H9 (cell line): ENCODE results near the gene APCDD1L. TPM values are rescaled to one million over a fixed set of nuclear protein-coding genes. Genes with fewer than 3 reads are reported as not detected.

Experiments
- DNase-seq: peaks from one replicate; pipeline ENCODE4 v3.0.0-alpha.2; 2017
- H2AFZ ChIP-seq: one replicate; pipeline ENCODE4 v1.6.1; 2013; ENCODE audit warnings: mild to moderate bottlenecking, low read length, control low read depth, moderate library complexity
- H2AK5ac ChIP-seq: 2 replicates; pipeline ENCODE4 v1.6.1; 2013; ENCODE audit warnings: low read length, control low read depth, mixed read lengths; ENCODE audit not compliant: insufficient read length
- H2BK120ac ChIP-seq: one replicate; pipeline ENCODE4 v1.6.1; 2013; ENCODE audit warnings: low read depth, mild to moderate bottlenecking, low read length, control low read depth, inconsistent platforms; ENCODE audit not compliant: poor library complexity, severe bottlenecking
- H2BK12ac ChIP-seq: 2 replicates; pipeline ENCODE4 v1.6.1; 2013; ENCODE audit warnings: low read length, control low read depth, mixed read lengths, low read depth; ENCODE audit not compliant: insufficient read length
- H2BK15ac ChIP-seq: 2 replicates; pipeline ENCODE4 v1.6.1; 2013; ENCODE audit warnings: low read depth, low read length, control low read depth
- H2BK20ac ChIP-seq: one replicate; pipeline ENCODE4 v1.6.1; 2013; ENCODE audit warnings: low read depth, mild to moderate bottlenecking, low read length, control low read depth, inconsistent platforms; ENCODE audit not compliant: poor library complexity, severe bottlenecking
- H2BK5ac ChIP-seq: 2 replicates; pipeline ENCODE4 v1.6.1; 2013; ENCODE audit warnings: low read length, control low read depth, mixed read lengths; ENCODE audit not compliant: insufficient read length
- H3K14ac ChIP-seq: 2 replicates; pipeline ENCODE4 v1.6.1; 2013; ENCODE audit warnings: low read length, control low read depth; ENCODE audit not compliant: insufficient read depth
- H3K18ac ChIP-seq: 2 replicates; pipeline ENCODE4 v1.6.1; 2013; ENCODE audit warnings: low read depth, mild to moderate bottlenecking, mixed read lengths, low read length, control low read depth; ENCODE audit not compliant: insufficient read length
- H3K23ac ChIP-seq: 2 replicates; pipeline ENCODE4 v1.6.1; 2013; ENCODE audit warnings: low read length, control low read depth, mixed read lengths, low read depth; ENCODE audit not compliant: insufficient read length
- H3K23me2 ChIP-seq: 2 replicates; pipeline ENCODE4 v1.6.1; 2013; ENCODE audit warnings: low read depth, mild to moderate bottlenecking, mixed read lengths, low read length, control low read depth; ENCODE audit not compliant: insufficient read length, poor library complexity, severe bottlenecking
- H3K27ac ChIP-seq: 2 replicates; pipeline ENCODE4 v1.5.1; 2013; ENCODE audit warnings: low read length, control low read depth, mixed read lengths, low read depth; ENCODE audit not compliant: insufficient read length
- H3K27me3 ChIP-seq: 2 replicates; pipeline ENCODE4 v1.6.1; 2013; ENCODE audit warnings: low read length, control low read depth, inconsistent platforms; ENCODE audit not compliant: insufficient read depth
- H3K4ac ChIP-seq: 2 replicates; pipeline ENCODE4 v1.6.1; 2013; ENCODE audit warnings: low read depth, mild to moderate bottlenecking, control low read depth, inconsistent platforms, low read length, moderate library complexity
- H3K4me1 ChIP-seq: 2 replicates; pipeline ENCODE4 v1.6.1; 2013; ENCODE audit warnings: low read length, control low read depth, inconsistent platforms; ENCODE audit not compliant: insufficient read depth
- H3K4me2 ChIP-seq: 2 replicates; pipeline ENCODE4 v1.6.1; 2013; ENCODE audit warnings: low read length, control low read depth, mixed read lengths; ENCODE audit not compliant: insufficient read length, insufficient read depth
- H3K56ac ChIP-seq: 2 replicates; pipeline ENCODE4 v1.6.1; 2013; ENCODE audit warnings: low read depth, mild to moderate bottlenecking, mixed read lengths, low read length, control low read depth; ENCODE audit not compliant: insufficient read length
- H3K79me1 ChIP-seq: 2 replicates; pipeline ENCODE4 v1.6.1; 2013; ENCODE audit warnings: low read depth, mild to moderate bottlenecking, moderate library complexity, low read length, control low read depth, inconsistent platforms; ENCODE audit not compliant: insufficient read depth, poor library complexity, severe bottlenecking
- H3K79me2 ChIP-seq: 2 replicates; pipeline ENCODE4 v1.6.1; 2013; ENCODE audit warnings: low read length, control low read depth, inconsistent platforms; ENCODE audit not compliant: insufficient read depth
- H3K9ac ChIP-seq: 2 replicates; pipeline ENCODE4 v1.6.1; 2013; ENCODE audit warnings: low read length, control low read depth, mixed read lengths; ENCODE audit not compliant: insufficient read length; ENCODE audit errors: extremely low read depth
- H3K9me3 ChIP-seq: one replicate; pipeline ENCODE4 v1.6.1; 2013; ENCODE audit warnings: low read depth, low read length, inconsistent platforms; ENCODE audit not compliant: control insufficient read depth
- H3T11ph ChIP-seq: one replicate; pipeline ENCODE4 v1.6.1; 2013; ENCODE audit warnings: mild to moderate bottlenecking, low read length, control low read depth, inconsistent platforms
- H4K20me1 ChIP-seq: one replicate; pipeline ENCODE4 v1.6.1; 2013; ENCODE audit not compliant: control insufficient read depth, insufficient read length, insufficient read depth
- H4K5ac ChIP-seq: 2 replicates; pipeline ENCODE4 v1.6.1; 2013; ENCODE audit warnings: low read depth, mild to moderate bottlenecking, mixed read lengths, low read length, control low read depth; ENCODE audit not compliant: insufficient read length
- H4K8ac ChIP-seq: replicated peaks from 2 replicates; pipeline ENCODE4 v1.6.1; 2013; ENCODE audit warnings: low read length, control low read depth, mixed read lengths, low read depth; ENCODE audit not compliant: insufficient read length
- H4K91ac ChIP-seq: 2 replicates; pipeline ENCODE4 v1.6.1; 2013; ENCODE audit warnings: low read depth, mild to moderate bottlenecking, moderate library complexity, mixed read lengths, low read length, control low read depth; ENCODE audit not compliant: insufficient read length
- H3K27ac Mint-ChIP-seq, 3 experiments: 2 replicates in 2 of 3; 3 replicates in 1 of 3; pipeline ENCODE4 v1.8.0; 2020 to 2021; ENCODE audit warnings: mixed read lengths in 3 of 3, mild to moderate bottlenecking in 1 of 3, moderate library complexity in 1 of 3
- H3K27me3 Mint-ChIP-seq: 2 replicates; pipeline ENCODE4 v1.8.0; 2021; ENCODE audit warnings: low read depth, mild to moderate bottlenecking, moderate library complexity, mixed read lengths
- H3K36me3 Mint-ChIP-seq, 3 experiments: 2 replicates in 2 of 3; 3 replicates in 1 of 3; pipeline ENCODE4 v1.8.0; 2020 to 2021; ENCODE audit warnings: low read depth in 3 of 3, mixed read lengths in 3 of 3; ENCODE audit not compliant: insufficient read depth in 1 of 3
- H3K4me1 Mint-ChIP-seq, 2 experiments: 2 replicates each; pipeline ENCODE4 v1.8.0; 2020; ENCODE audit warnings: mixed read lengths in 2 of 2
- H3K4me3 Mint-ChIP-seq, 2 experiments: 2 replicates in 1 of 2; 3 replicates in 1 of 2; pipeline ENCODE4 v1.8.0; 2020 to 2021; ENCODE audit warnings: mild to moderate bottlenecking in 2 of 2, mixed read lengths in 2 of 2, moderate library complexity in 1 of 2
- H3K9me3 Mint-ChIP-seq, 2 experiments: 2 replicates in 1 of 2; 3 replicates in 1 of 2; pipeline ENCODE4 v1.8.0; 2020; ENCODE audit warnings: mild to moderate bottlenecking in 2 of 2, mixed read lengths in 2 of 2, moderate library complexity in 1 of 2
- WGBS: extraction: QIAGEN DNeasy Blood & Tissue Kit; methylation state at CpG from one replicate; pipeline ENCODE4 v1.1.7; 2013; ENCODE audit warnings: missing lambda C conversion rate, low lambda C conversion rate, mixed read lengths; ENCODE audit not compliant: insufficient read length; ENCODE audit errors: extremely low coverage; 5-methylcytosine and 5-hydroxymethylcytosine counted together
- total RNA-seq: library from RNA; stranded (reverse); gene quantifications from 2 replicates; pipeline ENCODE4 v1.2.1, GENCODE V29; 2021
- TF ChIP-seq, protein P1 (sequence below): fragments of 200-600 bp; sonication (generic); conservative IDR thresholded peaks from 3 replicates; pipeline ENCODE4 v1.8.0; 2021; ENCODE audit warnings: antibody characterized with exemption, mild to moderate bottlenecking

Gene APCDD1L
- total RNA-seq, 1 experiment from 2014 or later, result 0.68 TPM

DNA sequence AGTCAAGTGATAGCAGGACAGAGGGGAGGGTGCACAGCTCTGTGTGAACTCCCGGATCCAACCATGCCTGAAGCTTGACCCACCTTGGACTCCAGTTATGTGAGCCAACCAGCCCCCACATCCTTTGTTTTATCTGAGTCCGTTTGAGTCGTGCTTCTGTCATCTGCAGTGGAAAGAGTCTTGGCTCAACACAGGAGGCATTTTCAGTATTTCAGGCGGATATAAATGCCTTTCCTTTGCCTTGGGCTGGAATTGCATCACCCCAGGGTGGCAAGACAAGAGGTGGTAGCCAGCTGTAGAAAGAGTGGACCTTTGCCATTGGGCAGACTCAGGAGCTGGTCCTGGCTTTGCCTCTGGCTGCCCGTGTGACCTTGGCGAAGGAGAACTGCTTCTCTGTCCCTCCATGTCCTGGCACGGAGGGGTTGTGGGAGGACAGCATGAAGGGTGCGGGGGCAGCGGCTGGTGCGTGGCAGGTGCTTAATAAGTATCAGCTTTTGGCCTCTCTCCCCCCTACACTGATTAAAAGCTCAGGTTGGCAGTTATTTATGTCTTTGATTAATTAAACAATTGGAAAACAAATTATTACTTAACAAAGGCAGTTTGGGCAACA lies 42.6 kb upstream of the APCDD1L start:
- no peak overlapping the region for H2BK20ac ChIP-seq
- no peak overlapping the region for H3K14ac ChIP-seq
- H4K91ac ChIP-seq, result no peak overlapping the region
- no peak overlapping the region for H4K8ac ChIP-seq
- no peak overlapping the region for H3K56ac ChIP-seq
- H4K20me1 ChIP-seq, result no peaks in the 10 kb centered on the region
- no peak overlapping the region for H3K4me3 Mint-ChIP-seq
- no peak overlapping the region for H2BK12ac ChIP-seq
- no peaks in the 10 kb centered on the region for H3K79me1 ChIP-seq
- H4K5ac ChIP-seq, result no peak overlapping the region
- H2BK15ac ChIP-seq, result no peak overlapping the region
- no CpG with 5 or more reads among the region's 10 CpGs for WGBS
- H3K79me2 ChIP-seq, result no peaks in the 10 kb centered on the region
- no peak overlapping the region for H3K27ac Mint-ChIP-seq
- H3K27me3 ChIP-seq, result no peaks in the 10 kb centered on the region
- no peak overlapping the region for H3K27ac ChIP-seq
- H3K23me2 ChIP-seq, result no peaks in the 10 kb centered on the region
- 0 out of 4 replicates have a peak, but pooled peaks cover 0 to 4% of the 10 kb centered on the region in 2 experiments for H3K4me1 Mint-ChIP-seq
- no peak overlapping the region for H3K18ac ChIP-seq
- H3K23ac ChIP-seq, result no peak overlapping the region
- H3K4me1 ChIP-seq, result no peaks in the 10 kb centered on the region; the same call in 1 of the 2 replicates
- H2AK5ac ChIP-seq, result no peak overlapping the region
- H3K4ac ChIP-seq, result no peak overlapping the region
- H2BK120ac ChIP-seq, result no peak overlapping the region
- no peaks in the 10 kb centered on the region; a peak in 1 of 7 replicates for H3K36me3 Mint-ChIP-seq
- no peak overlapping the region for H3K4me2 ChIP-seq
- no peak overlapping the region for H2AFZ ChIP-seq
- no peaks in the 10 kb centered on the region; a peak in 1 of 5 replicates for H3K9me3 Mint-ChIP-seq
- DNase-seq, result no peak
- TF ChIP-seq, protein P1, sequence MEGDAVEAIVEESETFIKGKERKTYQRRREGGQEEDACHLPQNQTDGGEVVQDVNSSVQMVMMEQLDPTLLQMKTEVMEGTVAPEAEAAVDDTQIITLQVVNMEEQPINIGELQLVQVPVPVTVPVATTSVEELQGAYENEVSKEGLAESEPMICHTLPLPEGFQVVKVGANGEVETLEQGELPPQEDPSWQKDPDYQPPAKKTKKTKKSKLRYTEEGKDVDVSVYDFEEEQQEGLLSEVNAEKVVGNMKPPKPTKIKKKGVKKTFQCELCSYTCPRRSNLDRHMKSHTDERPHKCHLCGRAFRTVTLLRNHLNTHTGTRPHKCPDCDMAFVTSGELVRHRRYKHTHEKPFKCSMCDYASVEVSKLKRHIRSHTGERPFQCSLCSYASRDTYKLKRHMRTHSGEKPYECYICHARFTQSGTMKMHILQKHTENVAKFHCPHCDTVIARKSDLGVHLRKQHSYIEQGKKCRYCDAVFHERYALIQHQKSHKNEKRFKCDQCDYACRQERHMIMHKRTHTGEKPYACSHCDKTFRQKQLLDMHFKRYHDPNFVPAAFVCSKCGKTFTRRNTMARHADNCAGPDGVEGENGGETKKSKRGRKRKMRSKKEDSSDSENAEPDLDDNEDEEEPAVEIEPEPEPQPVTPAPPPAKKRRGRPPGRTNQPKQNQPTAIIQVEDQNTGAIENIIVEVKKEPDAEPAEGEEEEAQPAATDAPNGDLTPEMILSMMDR, result no peak
- no peaks in the 10 kb centered on the region for H3K9me3 ChIP-seq
- H3T11ph ChIP-seq, result no peak overlapping the region
- peaks cover 29% of the 10 kb centered on the region for H3K27me3 Mint-ChIP-seq
- no peak overlapping the region for H2BK5ac ChIP-seq
- no peak overlapping the region for H3K9ac ChIP-seq
